NCI-H187 treated with DMSO at 0.1 percent for 48 hours (cell line): ENCODE data around the gene RTL3.

Experiments used
- DNase-seq: peaks from one replicate; lab custom pipeline; 2025; lab: John Stamatoyannopoulos, UW

RTL3 gene

DNA sequence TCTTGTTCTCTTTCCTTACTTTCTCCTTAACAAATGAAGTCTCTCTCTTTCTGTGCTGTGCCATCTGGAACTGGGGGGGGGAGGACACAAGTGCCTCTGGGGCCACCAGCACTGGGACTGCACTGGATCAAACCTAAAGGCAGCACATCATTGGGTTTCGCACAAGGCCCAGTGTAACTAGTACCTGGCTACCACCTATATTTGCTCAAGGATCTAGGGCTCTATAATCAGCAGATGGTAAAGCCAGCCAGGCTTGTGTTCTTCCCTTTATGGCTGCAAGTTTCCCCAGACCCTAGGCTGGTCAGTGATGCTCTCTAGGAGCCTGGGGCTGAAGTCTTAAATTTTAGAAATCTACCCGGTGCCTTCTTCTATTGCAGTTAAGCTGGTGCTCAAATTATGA is 40.1 kb downstream of the RTL3 start:
- DNase-seq: no peak

DNA sequence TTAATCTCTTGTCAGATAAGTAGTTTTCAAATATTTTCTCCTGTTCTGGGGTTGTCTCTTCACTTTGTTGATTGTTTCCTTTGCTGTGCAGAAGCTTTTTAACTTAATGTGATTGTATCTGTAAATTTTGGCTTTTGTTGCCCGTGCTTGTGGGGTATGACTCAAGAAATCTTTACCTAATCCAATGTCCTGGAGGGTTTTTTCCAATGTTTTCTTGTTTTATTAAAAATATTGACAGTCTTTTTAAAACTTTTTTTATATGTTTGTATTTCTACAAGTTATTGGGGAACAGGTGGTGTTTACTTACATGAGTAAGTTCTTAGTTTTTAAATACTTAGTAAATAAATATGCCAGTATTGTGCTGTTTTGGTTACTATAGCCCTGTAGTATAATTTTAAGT is 44.9 kb downstream of the RTL3 start:
- DNase-seq: no peak
